Transverse colon (tissue), 4 donors: ENCODE measurements around the gene REX1BD. TPM values are rescaled to one million over a fixed set of nuclear protein-coding genes. Genes with fewer than 3 reads are reported as not detected.
"Not testable (repeated sequence)": the region's sequence is repeated elsewhere in the genome, so short reads cannot be mapped to it uniquely, and the experiment has no call there.

Source experiments
- DNase-seq: peaks from one replicate; pipeline ENCODE4 v3.0.0-alpha.2; 2019
- H3K27ac ChIP-seq, 4 donors: fragments of 200-600 bp; sonication (generic); 2 replicates each; pipeline ENCODE4 v1.5.1; 2016 to 2018; ENCODE audit warnings: inconsistent platforms in 4 of 4
- H3K27me3 ChIP-seq: fragments of 200-600 bp; sonication (generic); 2 replicates; pipeline ENCODE4 v1.5.1; 2017; ENCODE audit warnings: inconsistent platforms
- H3K36me3 ChIP-seq, 4 donors: fragments of 200-600 bp; sonication (generic); 2 replicates each; pipeline ENCODE4 v1.5.1; 2017 to 2019; ENCODE audit warnings: inconsistent platforms in 4 of 4
- H3K4me1 ChIP-seq, 4 donors: fragments of 200-600 bp; sonication (generic); 2 replicates each; pipeline ENCODE4 v1.5.1; 2017 to 2020; ENCODE audit warnings: inconsistent platforms in 4 of 4
- H3K4me3 ChIP-seq, 4 donors: fragments of 200-600 bp; sonication (generic); 1 replicate in 1 of 4; 2 replicates in 3 of 4; pipeline versions ENCODE4 v1.5.1 to v1.6.1; 2017 to 2019; ENCODE audit warnings: inconsistent platforms in 4 of 4
- H3K9me3 ChIP-seq, 2 donors: fragments of 200-600 bp; sonication (generic); 2 replicates each; pipeline ENCODE4 v1.5.1; 2017 to 2019; ENCODE audit warnings: inconsistent platforms in 2 of 2
- EP300 ChIP-seq: sonication (generic); formaldehyde crosslinking; IDR thresholded peaks from one replicate; pipeline ENCODE4 v1.6.1; 2017; ENCODE audit warnings: antibody characterized with exemption, low read depth
- POLR2A ChIP-seq: fragments of 450-650 bp; IDR thresholded peaks from one replicate; pipeline ENCODE4 v1.6.1; 2016; ENCODE audit warnings: antibody characterized with exemption, mild to moderate bottlenecking, moderate library complexity
- POLR2AphosphoS5 ChIP-seq, 3 donors: sonication (generic); formaldehyde crosslinking; IDR thresholded peaks; one replicate each; pipeline ENCODE4 v1.6.1; 2016; ENCODE audit warnings: antibody characterized with exemption in 3 of 3
- WGBS, 2 donors: methylation state at CpG; one replicate each; pipeline ENCODE4 v1.1.5; 2018; ENCODE audit warnings: low coverage in 1 of 2; 5-methylcytosine and 5-hydroxymethylcytosine counted together
- in situ Hi-C, 4 donors: fragments of 200-750 bp; cut with MboI; loops; one replicate each; pipeline versions ENCODE4 v1.15.0 to v1.15.1; 2017; ENCODE audit warnings: low sequenced_read_pairs in 3 of 4, low pct_ligation_motif_present in 1 of 4, low pct_unique_long_range_greater_than_20kb in 1 of 4
- intact Hi-C: fragments of 100-400 bp; cut with DNase I; formaldehyde crosslinking; loops from one replicate; pipeline ENCODE4 v1.15.1; 2023; ENCODE audit warnings: low total_unique reads
- total RNA-seq, 4 donors: library from RNA; depleted of rRNA; stranded (reverse); fragments of >200 nt; gene quantifications; one replicate each; pipeline ENCODE4 v1.1.0, GENCODE V29; 2016
- TF ChIP-seq, protein P1 (sequence below), 5 experiments: fragments of 200-600 bp in 3 of 5; fragments of 450-650 bp in 2 of 5; sonication (generic) in 3 of 5; IDR thresholded peaks; 1 replicate in 2 of 5; 2 replicates in 3 of 5; pipeline ENCODE4 v1.5.1; 2016 to 2017; ENCODE audit warnings: antibody characterized with exemption in 5 of 5, inconsistent platforms in 3 of 5, mild to moderate bottlenecking in 2 of 5, moderate library complexity in 1 of 5

Gene REX1BD
- 100 to 1,000 TPM in 2 of 4 donors, 10 to 100 TPM in 2; 75.1 to 171 (median 121) TPM for total RNA-seq

DNA sequence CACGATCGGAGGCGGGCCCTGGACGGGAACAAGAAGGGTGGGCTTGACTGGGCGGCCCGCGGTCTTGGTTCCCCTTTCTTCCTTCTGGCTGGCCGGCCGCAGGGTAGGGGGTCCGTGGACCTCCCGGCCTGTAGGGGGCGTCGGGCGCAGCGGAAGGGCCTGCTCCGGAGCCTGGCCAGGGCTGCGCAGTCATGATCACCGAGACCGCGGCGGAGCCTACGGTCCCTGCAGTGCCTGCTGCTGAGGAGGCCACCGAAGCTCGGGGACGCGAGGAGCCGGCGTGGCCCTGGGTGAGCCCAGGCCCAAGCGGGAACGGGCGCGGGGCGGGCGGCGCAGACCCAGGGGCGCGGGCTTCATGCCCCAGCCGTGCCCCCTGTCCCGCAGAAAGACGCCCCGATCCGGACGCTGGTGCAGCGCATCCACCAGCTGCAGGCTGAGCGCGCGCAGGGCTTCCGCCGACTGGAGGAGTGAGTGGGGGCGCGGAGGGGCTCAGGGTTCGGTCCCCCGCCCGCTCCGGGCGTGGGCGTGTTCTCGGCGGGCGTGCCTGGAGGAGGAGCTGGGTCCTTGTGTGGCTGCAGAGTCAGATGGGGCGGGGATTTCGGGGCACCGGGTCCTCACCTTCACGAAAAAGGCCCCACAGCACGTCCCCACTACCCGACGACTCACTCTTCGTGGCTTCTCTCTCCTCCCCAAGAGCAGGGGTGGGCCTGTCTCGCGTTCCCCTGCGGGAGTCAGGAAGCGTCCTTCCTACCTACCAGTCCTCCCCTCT is at the start of gene REX1BD:
TSS of gene REX1BD (plus strand) at position 188 of the 769 bp plus-strand sequence. CDS start at position 192, 4 bp downstream.
- in situ Hi-C loops = loop anchor here in 3 of 4 donors (25.0 kb wide), 2 partner anchors 126 to 249 kb away; partner anchors contain the start of gene UPF1 (in 2 of the 3)
- H3K4me3 ChIP-seq = peak within 1 kb of the TSS; percentile 49 to 86 (median 80)
- H3K27ac ChIP-seq = peak within 1 kb of the TSS; percentile 86 to 98 (median 95)
- no peaks in the 10 kb centered on the region for H3K27me3 ChIP-seq
- peaks cover 5 to 24% (median 14%) of the 10 kb centered on the region in 4 donors for H3K4me1 ChIP-seq
- intact Hi-C loops = no loop called here
- TF ChIP-seq POLR2A = peak; percentile 47
- peak; percentile 26 to 73 (median 63) for TF ChIP-seq POLR2AphosphoS5 (IDR thresholded peaks at IDR 0.05)
- TF ChIP-seq, protein P1, sequence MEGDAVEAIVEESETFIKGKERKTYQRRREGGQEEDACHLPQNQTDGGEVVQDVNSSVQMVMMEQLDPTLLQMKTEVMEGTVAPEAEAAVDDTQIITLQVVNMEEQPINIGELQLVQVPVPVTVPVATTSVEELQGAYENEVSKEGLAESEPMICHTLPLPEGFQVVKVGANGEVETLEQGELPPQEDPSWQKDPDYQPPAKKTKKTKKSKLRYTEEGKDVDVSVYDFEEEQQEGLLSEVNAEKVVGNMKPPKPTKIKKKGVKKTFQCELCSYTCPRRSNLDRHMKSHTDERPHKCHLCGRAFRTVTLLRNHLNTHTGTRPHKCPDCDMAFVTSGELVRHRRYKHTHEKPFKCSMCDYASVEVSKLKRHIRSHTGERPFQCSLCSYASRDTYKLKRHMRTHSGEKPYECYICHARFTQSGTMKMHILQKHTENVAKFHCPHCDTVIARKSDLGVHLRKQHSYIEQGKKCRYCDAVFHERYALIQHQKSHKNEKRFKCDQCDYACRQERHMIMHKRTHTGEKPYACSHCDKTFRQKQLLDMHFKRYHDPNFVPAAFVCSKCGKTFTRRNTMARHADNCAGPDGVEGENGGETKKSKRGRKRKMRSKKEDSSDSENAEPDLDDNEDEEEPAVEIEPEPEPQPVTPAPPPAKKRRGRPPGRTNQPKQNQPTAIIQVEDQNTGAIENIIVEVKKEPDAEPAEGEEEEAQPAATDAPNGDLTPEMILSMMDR (IDR thresholded peaks at IDR 0.05) = peak; percentile 85 to 89 (median 89)
- no peak for TF ChIP-seq EP300
- H3K36me3 ChIP-seq = peaks cover 0 to 4% (median 0%) of the 10 kb centered on the region in 4 donors
- peak; percentile 84 for DNase-seq
- no peaks in the 10 kb centered on the region for H3K9me3 ChIP-seq
- WGBS, 2 donors = 1% methylated on average over 26 of the region's 72 CpGs; no CpG with 5 or more reads in 1 of the 2 donors

DNA sequence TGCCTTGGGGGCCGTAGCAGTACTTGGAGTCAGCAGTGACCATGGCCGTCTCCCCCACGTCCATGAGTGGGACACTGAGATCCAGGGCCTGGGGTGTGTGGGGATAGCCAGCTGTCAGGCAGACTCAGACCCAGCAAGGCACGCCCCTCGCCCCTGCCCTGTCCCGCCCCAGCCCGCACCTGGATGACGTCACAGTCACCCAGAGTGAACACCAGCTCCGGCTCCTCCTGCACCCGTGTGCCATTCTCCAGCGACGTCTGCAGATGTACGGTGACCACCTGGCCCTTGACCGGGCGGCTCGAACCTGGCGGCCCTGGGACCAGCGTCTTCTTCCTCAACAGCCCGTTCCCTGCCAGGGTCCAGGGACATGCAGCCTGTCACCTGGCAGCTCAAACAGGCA is 49.2 kb upstream of the REX1BD start:
- intact Hi-C loops = no loop called here
- peaks cover 14 to 19% (median 17%) of the 10 kb centered on the region in 4 donors for H3K4me1 ChIP-seq
- WGBS, 2 donors = 97% methylated on average over 19 of the region's 19 CpGs; no CpG with 5 or more reads in 1 of the 2 donors
- TF ChIP-seq, protein P1 (IDR thresholded peaks at IDR 0.05) = no peak
- no peak for TF ChIP-seq POLR2A
- TF ChIP-seq EP300 = no peak
- TF ChIP-seq POLR2AphosphoS5 (IDR thresholded peaks at IDR 0.05) = no peak
- H3K4me3 ChIP-seq = no peak overlapping the region
- peaks cover 0 to 6% (median 2%) of the 10 kb centered on the region in 4 donors for H3K36me3 ChIP-seq
- no peak for DNase-seq
- H3K9me3 ChIP-seq = no peaks in the 10 kb centered on the region
- H3K27ac ChIP-seq = no peak overlapping the region
- H3K27me3 ChIP-seq = no peaks in the 10 kb centered on the region
- in situ Hi-C loops = no loop called here

DNA sequence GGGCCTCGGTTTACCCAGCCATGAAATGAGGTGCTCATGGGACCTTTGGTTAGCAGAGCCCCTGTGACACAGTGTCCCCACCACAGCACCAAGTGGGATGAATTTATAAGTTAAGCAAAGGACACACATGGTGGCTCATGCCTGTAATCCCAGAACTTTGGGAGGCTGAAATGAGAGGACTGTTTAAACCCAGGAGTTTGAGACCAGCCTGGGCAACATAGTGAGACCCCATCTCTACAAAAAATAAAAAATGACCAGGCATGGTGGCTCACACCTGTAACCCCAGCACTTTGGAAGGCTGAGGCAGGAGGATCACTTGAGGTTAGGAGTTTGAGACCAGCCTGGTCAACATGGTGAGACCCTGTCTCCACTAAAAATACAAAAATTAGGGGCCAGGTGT is 48.4 kb upstream of the REX1BD start:
- H3K36me3 ChIP-seq = not testable (repeated sequence)

DNA sequence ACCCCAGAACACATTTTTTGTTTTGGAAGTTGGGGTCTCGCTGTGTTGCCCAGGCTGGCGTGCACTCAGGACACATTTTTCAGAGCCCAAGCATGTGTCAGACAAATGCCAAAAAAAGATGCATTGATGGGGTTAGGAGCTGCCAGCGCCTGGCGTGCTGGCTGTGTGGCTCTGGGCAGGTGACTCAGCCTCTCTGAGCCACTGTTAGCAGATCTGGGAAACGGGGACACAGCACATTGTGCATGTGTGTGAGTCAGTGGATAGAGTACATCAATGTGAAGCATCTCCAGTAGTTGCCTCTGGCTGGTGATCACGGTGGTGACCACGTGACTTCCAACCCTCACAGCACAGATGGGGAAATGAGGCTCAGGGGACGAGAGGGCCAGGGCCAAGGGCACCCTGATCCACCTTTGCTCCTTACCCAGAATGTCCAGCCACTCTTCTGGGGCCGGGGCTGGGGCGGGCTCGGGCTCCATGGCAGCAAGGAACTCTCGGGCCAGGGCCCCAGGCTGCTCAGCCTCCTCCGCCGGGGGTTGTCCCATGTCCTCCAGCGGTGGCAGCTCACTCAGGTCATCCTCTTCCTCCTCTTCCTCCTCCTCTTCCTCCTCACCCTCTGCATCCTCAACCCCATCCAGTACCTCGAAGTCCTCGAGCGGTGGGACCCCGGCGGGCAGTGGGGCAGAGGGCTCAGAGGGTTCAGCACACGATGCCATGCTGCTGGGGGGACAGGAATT is 47.2 kb upstream of the REX1BD start:
- H3K36me3 ChIP-seq = peaks cover 0 to 6% (median 0%) of the 10 kb centered on the region in 4 donors
- WGBS, 2 donors = 90% methylated on average over 4 to 21 of the region's 21 CpGs

More for the DNA sequence above, 48.4 kb upstream of the REX1BD start:
- H3K27me3 ChIP-seq, H3K27ac ChIP-seq, in situ Hi-C loops, H3K9me3 ChIP-seq, intact Hi-C loops, H3K4me3 ChIP-seq, DNase-seq: not testable (repeated sequence)
- H3K4me1 ChIP-seq = peaks cover 14 to 20% (median 17%) of the 10 kb centered on the region in 4 donors
- WGBS, 2 donors = 92% methylated on average over 1 of the region's 1 CpG; no CpG with 5 or more reads in 1 of the 2 donors

More for the DNA sequence above, 47.2 kb upstream of the REX1BD start:
- in situ Hi-C loops (no loop called here), intact Hi-C loops (no loop called here)
- H3K9me3 ChIP-seq = no peaks in the 10 kb centered on the region
- TF ChIP-seq POLR2AphosphoS5 (IDR thresholded peaks at IDR 0.05) (no peak), EP300 (no peak), POLR2A (no peak)
- TF ChIP-seq, protein P1 (IDR thresholded peaks at IDR 0.05) = no peak
- H3K27ac ChIP-seq = peak overlapping the region in 2 of 4 donors; percentile 93 to 95
- no peak for DNase-seq
- peaks cover 14 to 20% (median 17%) of the 10 kb centered on the region in 4 donors for H3K4me1 ChIP-seq
- no peak overlapping the region for H3K4me3 ChIP-seq
- H3K27me3 ChIP-seq = no peaks in the 10 kb centered on the region
